ENCODE measurements around the gene SLC2A4RG.

DNA sequence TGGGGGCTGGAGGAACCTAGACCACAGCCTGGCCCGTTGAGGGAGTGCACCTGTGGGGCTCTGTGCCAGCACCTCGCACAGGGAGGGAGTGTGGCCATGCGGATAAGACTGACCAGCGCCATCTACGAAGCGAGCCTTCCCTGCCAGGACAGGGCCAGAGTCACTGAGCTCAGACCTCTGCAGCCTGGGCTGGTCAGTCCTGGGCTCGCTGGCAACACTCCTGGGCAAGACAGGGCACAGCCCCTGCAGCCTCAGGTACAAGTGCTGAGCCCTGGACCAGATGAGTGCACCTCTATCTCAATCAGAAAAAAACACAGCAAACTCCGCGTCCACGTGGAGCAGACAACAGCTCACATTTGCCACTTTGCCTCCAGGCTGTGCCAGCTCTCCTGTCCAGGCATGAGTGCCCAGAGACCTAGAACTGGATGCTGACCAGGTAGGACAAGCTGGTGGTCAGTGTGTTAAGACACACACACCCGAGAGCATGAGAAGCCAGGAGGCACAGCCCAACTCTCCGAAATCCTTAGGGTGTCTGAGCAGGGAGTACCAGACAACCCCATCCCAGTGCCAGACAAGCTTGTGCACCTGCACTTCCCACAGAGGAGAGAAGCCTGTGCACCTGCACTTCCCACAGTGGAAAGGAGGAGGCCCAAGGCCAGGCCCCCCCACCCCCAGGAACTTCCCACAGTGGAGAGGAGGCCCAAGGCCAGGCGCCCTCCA is 36.7 kb upstream of the SLC2A4RG start:
- TF ChIP-seq, protein P1, sequence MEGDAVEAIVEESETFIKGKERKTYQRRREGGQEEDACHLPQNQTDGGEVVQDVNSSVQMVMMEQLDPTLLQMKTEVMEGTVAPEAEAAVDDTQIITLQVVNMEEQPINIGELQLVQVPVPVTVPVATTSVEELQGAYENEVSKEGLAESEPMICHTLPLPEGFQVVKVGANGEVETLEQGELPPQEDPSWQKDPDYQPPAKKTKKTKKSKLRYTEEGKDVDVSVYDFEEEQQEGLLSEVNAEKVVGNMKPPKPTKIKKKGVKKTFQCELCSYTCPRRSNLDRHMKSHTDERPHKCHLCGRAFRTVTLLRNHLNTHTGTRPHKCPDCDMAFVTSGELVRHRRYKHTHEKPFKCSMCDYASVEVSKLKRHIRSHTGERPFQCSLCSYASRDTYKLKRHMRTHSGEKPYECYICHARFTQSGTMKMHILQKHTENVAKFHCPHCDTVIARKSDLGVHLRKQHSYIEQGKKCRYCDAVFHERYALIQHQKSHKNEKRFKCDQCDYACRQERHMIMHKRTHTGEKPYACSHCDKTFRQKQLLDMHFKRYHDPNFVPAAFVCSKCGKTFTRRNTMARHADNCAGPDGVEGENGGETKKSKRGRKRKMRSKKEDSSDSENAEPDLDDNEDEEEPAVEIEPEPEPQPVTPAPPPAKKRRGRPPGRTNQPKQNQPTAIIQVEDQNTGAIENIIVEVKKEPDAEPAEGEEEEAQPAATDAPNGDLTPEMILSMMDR (IDR thresholded peaks at IDR 0.05), result no peak
- no peak for TF ChIP-seq POLR2A (IDR thresholded peaks at IDR 0.05)
